ENCODE measurements around the gene PHLDB2.

The PHLDB2 gene

DNA sequence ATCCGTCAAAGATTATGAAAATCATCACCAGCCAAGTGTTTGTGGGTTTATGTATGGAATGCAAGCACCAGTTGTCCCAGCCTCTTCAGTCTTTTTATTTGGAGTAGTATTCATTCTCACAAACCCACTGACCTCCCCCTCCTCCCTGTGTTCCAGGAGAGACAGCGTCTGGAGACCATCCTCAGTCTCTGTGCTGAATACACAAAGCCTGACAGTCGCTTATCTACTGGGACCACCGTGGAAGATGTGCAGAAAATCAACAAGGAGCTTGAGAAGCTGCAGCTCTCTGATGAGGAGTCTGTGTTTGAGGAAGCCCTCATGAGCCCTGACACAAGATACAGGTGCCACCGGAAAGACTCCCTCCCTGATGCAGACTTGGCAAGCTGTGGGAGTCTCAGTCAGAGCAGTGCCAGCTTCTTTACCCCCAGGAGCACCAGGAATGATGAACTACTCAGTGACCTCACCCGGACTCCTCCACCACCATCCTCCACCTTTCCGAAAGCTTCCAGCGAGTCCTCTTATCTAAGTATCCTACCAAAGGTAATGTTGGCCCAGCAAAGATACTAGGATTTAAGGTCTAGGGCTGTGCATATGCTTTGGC, 54.2 kb downstream of the PHLDB2 start:
- Histone ChIP-seq H3K9ac (ENCODE audit: low read depth, low read length) (no peak overlapping the region), H3K27me3 (ENCODE audit: control insufficient read depth, insufficient read depth, low read length) (peaks cover 4% of the 10 kb centered on the region), H3K36me3 (ENCODE audit: control insufficient read depth, insufficient read depth, low read length) (no peaks in the 10 kb centered on the region), H3K4me1 (ENCODE audit: control insufficient read depth, insufficient read depth, low read length) (peaks cover 10% of the 10 kb centered on the region), H3K4me3 (ENCODE audit: low read depth, low read length) (no peak overlapping the region), H3K9me3 (ENCODE audit: control insufficient read depth, insufficient read depth, low read length) (no peaks in the 10 kb centered on the region)

DNA sequence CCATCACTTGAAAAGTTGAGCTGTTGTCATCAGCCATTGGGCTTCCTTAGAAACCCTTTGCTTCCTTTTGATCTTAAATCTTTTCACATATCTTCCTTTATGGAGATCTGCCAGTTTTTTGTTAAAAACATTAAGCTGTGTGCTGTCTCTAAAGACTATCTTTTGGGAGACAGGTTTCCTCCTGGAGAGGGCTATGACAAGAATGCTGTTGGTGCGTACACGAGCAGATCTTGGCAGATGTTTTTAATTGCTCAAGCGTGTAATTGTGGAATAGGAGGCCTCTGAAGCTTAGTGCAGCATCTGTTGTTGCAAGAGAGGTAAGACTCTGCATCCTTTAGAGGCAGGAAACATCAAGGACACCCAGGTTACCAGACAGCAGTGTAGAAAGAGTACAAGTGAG, 56.8 kb downstream of the PHLDB2 start:
- no peaks in the 10 kb centered on the region for H3K9me3 ChIP-seq (ENCODE audit: control insufficient read depth, insufficient read depth, low read length)
- H3K36me3 ChIP-seq (ENCODE audit: control insufficient read depth, insufficient read depth, low read length) = no peaks in the 10 kb centered on the region
- H3K4me1 ChIP-seq (ENCODE audit: control insufficient read depth, insufficient read depth, low read length) = peaks cover 15% of the 10 kb centered on the region
- no peak overlapping the region for H3K4me3 ChIP-seq (ENCODE audit: low read depth, low read length)
- no peak overlapping the region for H3K9ac ChIP-seq (ENCODE audit: low read depth, low read length)
- peaks cover 30% of the 10 kb centered on the region for H3K27me3 ChIP-seq (ENCODE audit: control insufficient read depth, insufficient read depth, low read length)

DNA sequence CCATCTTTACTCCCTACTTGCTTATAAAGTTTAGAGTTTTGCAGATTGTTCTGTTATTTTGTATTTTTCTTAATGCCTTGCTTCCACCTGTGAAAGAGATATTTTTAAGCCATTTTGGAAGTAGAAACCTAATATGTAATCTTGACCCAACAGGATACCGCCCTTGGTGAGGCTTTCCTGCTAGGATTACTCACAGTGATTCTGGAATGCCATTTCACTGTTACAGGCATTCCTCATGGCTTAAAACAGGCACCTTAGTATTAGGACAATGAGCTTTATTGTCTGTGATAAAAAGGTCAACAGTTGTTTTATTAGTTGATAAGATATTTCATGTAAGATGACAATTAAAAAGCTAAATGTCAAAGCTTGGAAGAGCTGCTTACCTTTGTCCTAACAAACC, 58.2 kb downstream of the PHLDB2 start:
- peaks cover 15% of the 10 kb centered on the region for H3K4me1 ChIP-seq (ENCODE audit: control insufficient read depth, insufficient read depth, low read length)
- no peaks in the 10 kb centered on the region for H3K36me3 ChIP-seq (ENCODE audit: control insufficient read depth, insufficient read depth, low read length)
- no peak overlapping the region for H3K9ac ChIP-seq (ENCODE audit: low read depth, low read length)
- H3K4me3 ChIP-seq (ENCODE audit: low read depth, low read length) = no peak overlapping the region
- peaks cover 33% of the 10 kb centered on the region for H3K27me3 ChIP-seq (ENCODE audit: control insufficient read depth, insufficient read depth, low read length)
- no peaks in the 10 kb centered on the region for H3K9me3 ChIP-seq (ENCODE audit: control insufficient read depth, insufficient read depth, low read length)

DNA sequence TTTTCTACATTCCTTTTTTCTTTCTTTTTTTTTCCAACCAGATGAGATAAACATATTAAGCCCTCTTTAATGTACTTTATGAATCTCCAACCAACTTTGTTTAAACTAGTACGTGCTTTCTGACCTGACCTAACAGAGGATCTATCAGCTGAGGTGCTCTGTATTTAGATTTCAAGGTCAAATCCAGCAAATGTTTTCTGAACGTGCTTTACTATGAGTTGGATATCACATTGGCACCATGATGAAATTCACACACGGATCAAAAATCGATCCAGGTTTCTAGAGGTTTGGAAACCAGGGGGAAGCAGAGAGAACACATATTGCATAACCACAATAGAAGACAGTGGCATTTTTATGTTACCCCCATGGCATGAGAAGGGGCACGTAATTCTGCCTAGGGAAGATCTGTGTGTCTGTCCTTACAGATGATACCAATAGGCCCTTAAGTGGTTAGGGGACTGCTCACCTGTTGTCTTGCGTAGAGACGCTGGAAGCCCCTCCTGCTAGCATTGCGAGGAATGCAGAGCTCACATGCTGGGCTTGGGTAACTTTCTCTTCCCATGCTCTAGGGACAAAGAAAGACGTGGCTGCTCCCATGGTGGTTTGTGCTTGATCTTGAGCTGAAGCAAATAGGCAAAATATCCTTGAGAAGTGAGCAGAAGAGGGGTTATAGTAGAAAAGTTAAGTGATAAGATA, 60.5 kb downstream of the PHLDB2 start:
- Histone ChIP-seq H3K9ac (ENCODE audit: low read depth, low read length) (no peak overlapping the region), H3K9me3 (ENCODE audit: control insufficient read depth, insufficient read depth, low read length) (no peaks in the 10 kb centered on the region), H3K4me1 (ENCODE audit: control insufficient read depth, insufficient read depth, low read length) (peaks cover 15% of the 10 kb centered on the region), H3K4me3 (ENCODE audit: low read depth, low read length) (no peak overlapping the region), H3K36me3 (ENCODE audit: control insufficient read depth, insufficient read depth, low read length) (no peaks in the 10 kb centered on the region), H3K27me3 (ENCODE audit: control insufficient read depth, insufficient read depth, low read length) (peaks cover 33% of the 10 kb centered on the region)

DNA sequence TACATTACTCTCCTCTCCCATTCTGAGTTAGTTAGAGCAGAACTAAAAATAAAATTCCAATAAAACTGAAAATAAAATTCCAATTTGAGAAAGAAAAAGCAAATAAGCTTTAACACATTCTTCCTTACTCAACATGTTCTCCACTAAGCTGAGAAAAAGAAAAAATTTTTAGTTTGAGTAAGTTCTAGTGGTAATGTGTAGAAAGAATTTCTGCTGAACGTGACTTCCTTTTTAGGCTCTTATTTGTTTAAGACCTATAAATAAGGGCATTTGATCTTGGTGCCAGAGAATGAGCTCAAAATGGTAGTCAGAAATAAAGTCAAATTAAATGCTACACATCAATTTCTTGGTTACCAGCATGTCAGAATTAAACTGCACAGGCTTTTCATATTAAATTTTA, 62.1 kb downstream of the PHLDB2 start:
- H3K27me3 ChIP-seq (ENCODE audit: control insufficient read depth, insufficient read depth, low read length) = peaks cover 33% of the 10 kb centered on the region
- no peaks in the 10 kb centered on the region for H3K9me3 ChIP-seq (ENCODE audit: control insufficient read depth, insufficient read depth, low read length)
- no peak overlapping the region for H3K4me3 ChIP-seq (ENCODE audit: low read depth, low read length)
- H3K4me1 ChIP-seq (ENCODE audit: control insufficient read depth, insufficient read depth, low read length) = peaks cover 13% of the 10 kb centered on the region
- no peak overlapping the region for H3K9ac ChIP-seq (ENCODE audit: low read depth, low read length)
- H3K36me3 ChIP-seq (ENCODE audit: control insufficient read depth, insufficient read depth, low read length) = no peaks in the 10 kb centered on the region

DNA sequence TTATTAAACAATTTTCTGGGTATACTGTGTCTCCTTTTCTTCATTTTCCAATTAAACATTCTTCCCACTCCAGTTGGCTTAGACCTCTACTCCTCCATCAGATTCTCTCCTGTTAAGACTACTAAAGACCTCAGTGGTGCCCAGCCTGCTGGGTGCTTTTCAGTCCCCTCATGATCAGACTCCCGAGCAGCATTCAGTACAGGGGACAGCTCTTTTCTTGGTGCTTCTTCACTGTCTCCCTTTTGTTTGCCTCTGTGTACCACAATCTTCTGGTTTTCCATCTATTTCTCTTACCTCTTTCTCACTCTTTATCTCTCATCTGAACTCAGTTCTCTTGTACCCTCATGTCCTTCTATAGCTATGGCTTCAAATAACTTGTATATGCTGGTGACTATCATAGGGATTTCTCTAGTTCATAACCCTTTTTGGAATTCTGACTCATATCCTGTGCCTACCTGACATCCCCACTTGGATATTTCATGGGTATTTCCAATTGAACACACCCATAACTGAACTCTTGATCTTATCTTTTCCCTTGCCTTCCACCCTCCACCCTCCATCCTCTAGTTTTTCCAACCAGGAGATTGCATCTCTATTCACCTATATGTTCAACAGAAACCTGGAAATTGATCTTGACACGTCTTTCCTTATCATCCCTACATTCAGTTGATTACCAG, 64.2 kb downstream of the PHLDB2 start:
- no peak overlapping the region for H3K9ac ChIP-seq (ENCODE audit: low read depth, low read length)
- peaks cover 5% of the 10 kb centered on the region for H3K4me1 ChIP-seq (ENCODE audit: control insufficient read depth, insufficient read depth, low read length)
- no peaks in the 10 kb centered on the region for H3K36me3 ChIP-seq (ENCODE audit: control insufficient read depth, insufficient read depth, low read length)
- peaks cover 30% of the 10 kb centered on the region for H3K27me3 ChIP-seq (ENCODE audit: control insufficient read depth, insufficient read depth, low read length)
- H3K4me3 ChIP-seq (ENCODE audit: low read depth, low read length) = no peak overlapping the region
- H3K9me3 ChIP-seq (ENCODE audit: control insufficient read depth, insufficient read depth, low read length) = no peaks in the 10 kb centered on the region

DNA sequence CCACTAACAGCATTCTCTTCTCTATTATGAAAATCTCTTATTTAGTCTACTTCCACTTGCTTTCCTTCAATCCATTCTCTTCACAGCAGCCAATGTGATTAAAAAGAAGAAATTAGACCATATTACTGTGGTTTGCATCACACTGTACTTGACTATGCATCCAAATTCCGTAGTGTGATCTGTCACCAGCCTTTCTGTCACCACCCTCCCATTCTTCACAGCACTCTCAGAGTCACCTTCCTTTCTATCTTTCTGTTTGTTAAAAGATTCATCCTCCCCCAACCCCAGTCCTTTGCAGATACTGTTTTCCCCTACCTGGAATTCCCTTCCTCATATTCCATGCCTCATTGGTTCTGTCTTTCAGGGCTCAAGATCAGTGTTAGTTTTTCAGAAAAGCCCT, 64.7 kb downstream of the PHLDB2 start:
- Histone ChIP-seq H3K27me3 (ENCODE audit: control insufficient read depth, insufficient read depth, low read length) (peaks cover 24% of the 10 kb centered on the region), H3K4me3 (ENCODE audit: low read depth, low read length) (no peak overlapping the region), H3K4me1 (ENCODE audit: control insufficient read depth, insufficient read depth, low read length) (peaks cover 5% of the 10 kb centered on the region), H3K36me3 (ENCODE audit: control insufficient read depth, insufficient read depth, low read length) (no peaks in the 10 kb centered on the region), H3K9ac (ENCODE audit: low read depth, low read length) (no peak overlapping the region), H3K9me3 (ENCODE audit: control insufficient read depth, insufficient read depth, low read length) (no peaks in the 10 kb centered on the region)

DNA sequence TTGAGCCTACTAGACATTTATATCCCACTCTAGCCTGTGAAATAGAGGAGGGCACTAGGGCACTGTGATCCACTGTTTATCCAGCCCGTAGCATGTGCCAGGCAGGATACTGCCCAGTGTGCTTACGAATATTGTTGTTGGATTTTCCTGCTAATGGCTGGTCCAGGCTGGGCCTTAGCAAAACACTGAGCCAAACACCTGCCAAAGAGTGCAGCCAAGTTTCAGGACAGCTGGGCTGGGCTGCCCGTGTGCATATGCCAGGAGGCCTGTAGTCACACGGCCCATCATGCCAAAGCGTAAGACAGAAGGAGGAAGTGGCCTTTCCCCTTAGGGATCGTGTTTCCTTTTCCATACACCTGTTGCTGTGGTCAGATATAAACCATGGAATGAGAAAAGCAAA, 65.2 kb downstream of the PHLDB2 start:
- no peak overlapping the region for H3K4me3 ChIP-seq (ENCODE audit: low read depth, low read length)
- H3K9me3 ChIP-seq (ENCODE audit: control insufficient read depth, insufficient read depth, low read length) = no peaks in the 10 kb centered on the region
- peaks cover 5% of the 10 kb centered on the region for H3K4me1 ChIP-seq (ENCODE audit: control insufficient read depth, insufficient read depth, low read length)
- peaks cover 19% of the 10 kb centered on the region for H3K27me3 ChIP-seq (ENCODE audit: control insufficient read depth, insufficient read depth, low read length)
- H3K36me3 ChIP-seq (ENCODE audit: control insufficient read depth, insufficient read depth, low read length) = no peaks in the 10 kb centered on the region
- H3K9ac ChIP-seq (ENCODE audit: low read depth, low read length) = no peak overlapping the region

DNA sequence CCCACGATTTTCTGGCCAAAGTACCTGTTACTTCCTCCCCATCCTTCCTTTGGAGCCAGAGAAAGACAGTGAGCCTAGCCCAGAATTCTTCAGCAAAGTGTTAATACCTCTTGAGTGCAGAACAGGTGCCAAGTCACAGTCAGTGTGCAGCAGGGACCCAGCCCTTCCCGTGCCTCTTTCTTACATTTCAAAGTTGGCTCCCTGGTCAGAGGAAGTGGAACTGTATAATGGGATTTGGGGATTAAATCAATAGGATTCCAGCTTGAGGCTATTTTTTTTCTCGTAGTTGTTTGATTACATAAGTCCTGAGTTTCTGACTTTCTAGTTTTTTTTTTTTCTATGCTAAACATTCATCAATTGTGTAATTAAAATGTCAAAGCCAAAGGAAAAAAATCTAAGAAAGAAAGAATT, 67.2 kb downstream of the PHLDB2 start:
- Histone ChIP-seq H3K4me1 (ENCODE audit: control insufficient read depth, insufficient read depth, low read length) (no peaks in the 10 kb centered on the region), H3K36me3 (ENCODE audit: control insufficient read depth, insufficient read depth, low read length) (no peaks in the 10 kb centered on the region), H3K9ac (ENCODE audit: low read depth, low read length) (no peak overlapping the region), H3K9me3 (ENCODE audit: control insufficient read depth, insufficient read depth, low read length) (no peaks in the 10 kb centered on the region), H3K27me3 (ENCODE audit: control insufficient read depth, insufficient read depth, low read length) (no peaks in the 10 kb centered on the region), H3K4me3 (ENCODE audit: low read depth, low read length) (no peak overlapping the region)

DNA sequence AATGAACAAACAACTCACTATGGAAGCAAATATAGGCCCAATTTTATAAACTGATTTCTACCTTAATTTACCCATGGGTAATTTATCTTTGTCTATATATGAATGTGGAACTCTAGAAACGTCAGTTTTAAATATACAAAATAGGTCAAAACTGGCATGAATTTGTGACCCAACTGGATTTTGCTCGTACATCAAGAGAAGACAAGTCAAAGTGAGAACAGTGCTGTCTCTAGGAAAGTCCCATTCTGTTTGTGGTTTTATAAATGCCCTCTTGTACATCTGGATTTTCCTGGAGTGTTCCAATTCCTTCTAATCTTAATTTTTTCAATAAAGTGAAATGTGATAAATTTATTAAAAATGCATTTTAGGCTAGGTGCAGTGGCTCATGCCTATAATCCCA, 69.5 kb downstream of the PHLDB2 start:
- H3K9ac ChIP-seq (ENCODE audit: low read depth, low read length) = no peak overlapping the region
- no peaks in the 10 kb centered on the region for H3K9me3 ChIP-seq (ENCODE audit: control insufficient read depth, insufficient read depth, low read length)
- H3K4me1 ChIP-seq (ENCODE audit: control insufficient read depth, insufficient read depth, low read length) = no peaks in the 10 kb centered on the region
- no peaks in the 10 kb centered on the region for H3K36me3 ChIP-seq (ENCODE audit: control insufficient read depth, insufficient read depth, low read length)
- no peak overlapping the region for H3K4me3 ChIP-seq (ENCODE audit: low read depth, low read length)
- H3K27me3 ChIP-seq (ENCODE audit: control insufficient read depth, insufficient read depth, low read length) = no peaks in the 10 kb centered on the region

DNA sequence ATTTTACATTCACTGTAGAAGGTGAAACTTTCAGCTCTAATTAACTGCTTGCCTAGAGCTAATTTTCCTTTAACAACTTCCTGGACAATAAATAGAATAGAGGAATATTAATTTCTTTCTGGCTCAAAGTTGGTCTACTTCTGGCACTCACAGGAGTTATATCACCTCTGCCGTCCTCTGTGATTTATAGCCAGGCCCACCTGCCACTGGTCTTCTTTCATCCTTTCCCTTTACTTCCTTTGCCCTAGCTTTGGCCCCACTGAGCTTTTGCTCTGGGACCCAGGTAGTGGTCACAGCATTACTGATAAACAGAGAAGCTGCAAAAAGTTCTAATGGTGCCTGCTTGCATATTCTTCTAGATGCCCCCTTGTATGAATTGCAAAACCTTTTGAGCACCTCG, 70.4 kb downstream of the PHLDB2 start:
- Histone ChIP-seq H3K4me3 (ENCODE audit: low read depth, low read length) (no peak overlapping the region), H3K36me3 (ENCODE audit: control insufficient read depth, insufficient read depth, low read length) (no peaks in the 10 kb centered on the region), H3K9ac (ENCODE audit: low read depth, low read length) (no peak overlapping the region), H3K27me3 (ENCODE audit: control insufficient read depth, insufficient read depth, low read length) (no peaks in the 10 kb centered on the region), H3K9me3 (ENCODE audit: control insufficient read depth, insufficient read depth, low read length) (no peaks in the 10 kb centered on the region), H3K4me1 (ENCODE audit: control insufficient read depth, insufficient read depth, low read length) (no peaks in the 10 kb centered on the region)

DNA sequence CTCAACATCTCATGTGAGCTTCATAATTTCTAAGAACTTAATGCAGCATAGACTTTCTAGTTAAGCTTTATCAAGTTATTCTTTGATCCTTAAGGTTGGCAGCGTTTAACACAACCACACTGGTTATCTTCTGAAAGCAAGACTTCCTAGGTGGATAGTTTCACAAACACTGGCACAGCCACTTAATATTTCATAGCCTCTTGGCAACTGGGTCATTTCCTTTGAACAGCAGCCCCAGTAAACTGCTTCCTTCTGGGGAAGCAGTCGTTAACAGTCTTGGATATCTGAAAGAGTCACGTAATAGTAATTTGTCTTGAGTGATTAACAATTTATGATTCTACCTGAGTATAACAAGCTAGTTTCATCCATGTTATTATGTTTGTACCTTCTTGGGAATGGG, 73.9 kb downstream of the PHLDB2 start:
- H3K4me3 ChIP-seq (ENCODE audit: low read depth, low read length) = no peak overlapping the region
- H3K36me3 ChIP-seq (ENCODE audit: control insufficient read depth, insufficient read depth, low read length) = no peaks in the 10 kb centered on the region
- no peaks in the 10 kb centered on the region for H3K9me3 ChIP-seq (ENCODE audit: control insufficient read depth, insufficient read depth, low read length)
- no peaks in the 10 kb centered on the region for H3K4me1 ChIP-seq (ENCODE audit: control insufficient read depth, insufficient read depth, low read length)
- no peak overlapping the region for H3K9ac ChIP-seq (ENCODE audit: low read depth, low read length)
- H3K27me3 ChIP-seq (ENCODE audit: control insufficient read depth, insufficient read depth, low read length) = no peaks in the 10 kb centered on the region

Measured in iPS-15b (cell line).